ENCODE measurements around the gene CYTH3. TPM values are rescaled to one million over a fixed set of nuclear protein-coding genes. Genes with fewer than 3 reads are reported as not detected.

Gene CYTH3
- total RNA-seq, 4 donors from 2014 or later = 41.0 to 75.5 (median 56.7) TPM

GRCh38 chr7:6121141-6121540, 151.3 kb downstream of the CYTH3 start:
- intact Hi-C loops (cut with DNase I) = no loop called here
- WGBS, 2 donors = 96 to 100% methylated on average over 2 of the region's 2 CpGs
- no peaks in the 10 kb centered on the region for H3K9me3 ChIP-seq
- no peaks in the 10 kb centered on the region for H3K4me1 ChIP-seq
- no peak for DNase-seq
- no peaks in the 10 kb centered on the region for H3K27me3 ChIP-seq
- TF ChIP-seq POLR2A (IDR thresholded peaks at IDR 0.05) (no peak), CTCF (IDR thresholded peaks at IDR 0.05) (no peak)
- no peak overlapping the region for H3K4me3 ChIP-seq (replicated peaks in 1 of 3)
- H3K27ac ChIP-seq = no peak overlapping the region
- H3K36me3 ChIP-seq = peaks cover 18 to 27% of the 10 kb centered on the region in 2 donors

GRCh38 chr7:6117533-6117932, 154.9 kb downstream of the CYTH3 start:
- H3K36me3 ChIP-seq = peaks cover 20 to 42% of the 10 kb centered on the region in 2 donors
- TF ChIP-seq CTCF (IDR thresholded peaks at IDR 0.05) (no peak), POLR2A (IDR thresholded peaks at IDR 0.05) (no peak)
- no peaks in the 10 kb centered on the region for H3K9me3 ChIP-seq
- intact Hi-C loops (cut with DNase I) = no loop called here
- DNase-seq = no peak
- WGBS, 2 donors = 86 to 88% methylated on average over 2 of the region's 2 CpGs
- no peaks in the 10 kb centered on the region for H3K27me3 ChIP-seq
- no peaks in the 10 kb centered on the region for H3K4me1 ChIP-seq
- no peak overlapping the region for H3K4me3 ChIP-seq (replicated peaks in 1 of 3)
- no peak overlapping the region for H3K27ac ChIP-seq

GRCh38 chr7:6116211-6116610, 156.2 kb downstream of the CYTH3 start:
- Histone ChIP-seq H3K4me1 (no peaks in the 10 kb centered on the region), H3K27ac (no peak overlapping the region), H3K27me3 (no peaks in the 10 kb centered on the region), H3K4me3 (replicated peaks in 1 of 3) (no peak overlapping the region), H3K36me3 (peaks cover 20 to 39% of the 10 kb centered on the region in 2 donors), H3K9me3 (no peaks in the 10 kb centered on the region)
- no peak for DNase-seq
- TF ChIP-seq POLR2A (IDR thresholded peaks at IDR 0.05) = no peak
- TF ChIP-seq CTCF (IDR thresholded peaks at IDR 0.05) = no peak
- intact Hi-C loops (cut with DNase I) = no loop called here
- WGBS, 2 donors = 93% methylated on average over 2 of the region's 2 CpGs

Small RNA genes within 50 kb of the gene (small RNA-seq; reads per million reads assigned to genes)
- gene RF00019 = not detected

Other genes starting within 250 kb of the CYTH3 start
- gene ANKRD61, start 241.2 kb downstream of the CYTH3 start, total RNA-seq = not detected
- 100 to 1,000 TPM in 3 of 4 donors, 10 to 100 TPM in 1; 55.9 to 307 (median 199) TPM for gene EIF2AK1, start 213.4 kb downstream of the CYTH3 start, total RNA-seq
- gene USP42, start 167.7 kb downstream of the CYTH3 start, total RNA-seq = 10 to 100 TPM in 3 of 4 donors, 1 to 10 TPM in 1; 9.9 to 14.7 (median 10.6) TPM
- gene FAM220A, start 76.3 kb upstream of the CYTH3 start, total RNA-seq = 10 to 100 TPM; 14.3 to 26.6 (median 20.8) TPM
- gene RAC1, start 101.9 kb upstream of the CYTH3 start, total RNA-seq = 100 to 1,000 TPM; 141 to 284 (median 180) TPM
- gene DAGLB, start 175.3 kb upstream of the CYTH3 start, total RNA-seq = 10 to 100 TPM; 14.1 to 18.4 (median 16.2) TPM
- 100 to 1,000 TPM; 113 to 203 (median 147) TPM for gene KDELR2, start 211.5 kb upstream of the CYTH3 start, total RNA-seq